NAMALWA (cell line): Measurements from ENCODE around the gene CMTR1.
A peak's percentile ranks its signal among the peaks of the same experiment; 100 is the strongest.
"Not testable (repeated sequence)": the region's sequence is repeated elsewhere in the genome, so short reads cannot be mapped to it uniquely, and the experiment has no call there.

Source experiments
- DNase-seq: peaks from one replicate; pipeline ENCODE4 v3.0.0-alpha.2; 2015; ENCODE audit warnings: low spot score

Gene CMTR1

GRCh38 chr6:37432916-37433656 lies at the start of gene CMTR1:
CMTR1 (plus strand) TSS chr6:37433221; CDS start chr6:37435630, 2,409 bp downstream.
- DNase-seq = peak; percentile 96

- DNase-seq = no peak
Observed at GRCh38 chr6:37388578-37388977, 44.4 kb upstream of the CMTR1 start.

- no peak for DNase-seq
Observed at GRCh38 chr6:37389857-37390256, 43.2 kb upstream of the CMTR1 start.

GRCh38 chr6:37391120-37391519 lies 41.9 kb upstream of the CMTR1 start:
- no peak for DNase-seq

GRCh38 chr6:37392821-37393220 lies 40.2 kb upstream of the CMTR1 start:
- no peak for DNase-seq

GRCh38 chr6:37393381-37393929 lies 39.6 kb upstream of the CMTR1 start:
- DNase-seq = no peak

GRCh38 chr6:37396571-37397180 lies 36.3 kb upstream of the CMTR1 start:
- DNase-seq = no peak

- no peak for DNase-seq
Observed at GRCh38 chr6:37399131-37399530, 33.9 kb upstream of the CMTR1 start.

GRCh38 chr6:37399795-37400490 lies 33.1 kb upstream of the CMTR1 start:
- no peak for DNase-seq

GRCh38 chr6:37401658-37402057 lies 31.4 kb upstream of the CMTR1 start:
- DNase-seq = not testable (repeated sequence)

- no peak for DNase-seq
Observed at GRCh38 chr6:37406726-37407341, 26.2 kb upstream of the CMTR1 start.

GRCh38 chr6:37407948-37408347 lies 25.1 kb upstream of the CMTR1 start:
- DNase-seq = no peak

GRCh38 chr6:37409501-37409900 lies 23.5 kb upstream of the CMTR1 start:
- no peak for DNase-seq

- DNase-seq = no peak
Observed at GRCh38 chr6:37417393-37417792, 15.6 kb upstream of the CMTR1 start.

- no peak for DNase-seq
Observed at GRCh38 chr6:37418722-37419121, 14.3 kb upstream of the CMTR1 start.

- DNase-seq = no peak
Observed at GRCh38 chr6:37426058-37426944, 6.7 kb upstream of the CMTR1 start.

GRCh38 chr6:37426945-37427510 lies 6.0 kb upstream of the CMTR1 start:
- DNase-seq = no peak

- peak; percentile 37 for DNase-seq
Observed at GRCh38 chr6:37429352-37429750, 3.7 kb upstream of the CMTR1 start.

- no peak for DNase-seq
Observed at GRCh38 chr6:37432590-37432915, 468 bp upstream of the CMTR1 start.

- DNase-seq = peak; percentile 64
Observed at GRCh38 chr6:37433657-37434271, 743 bp downstream of the CMTR1 start.

- no peak for DNase-seq
Observed at GRCh38 chr6:37435373-37435772, 2.4 kb downstream of the CMTR1 start.
